Glutamatergic neuron (in vitro differentiated cells): ENCODE results near the gene OXCT2. TPM values are rescaled to one million over a fixed set of nuclear protein-coding genes. Genes with fewer than 3 reads are reported as not detected.
A peak's percentile ranks its signal among the peaks of the same experiment; 100 is the strongest.
"Not testable (repeated sequence)": the region's sequence is repeated elsewhere in the genome, so short reads cannot be mapped to it uniquely, and the experiment has no call there.

ENCODE experiments used
- DNase-seq: peaks from one replicate; pipeline ENCODE4 v3.0.0; 2022
- H3K27ac Mint-ChIP-seq: one replicate; pipeline ENCODE4 v1.8.0; 2020; ENCODE audit warnings: mild to moderate bottlenecking, mixed read lengths, inconsistent platforms; ENCODE audit not compliant: unreplicated experiment
- H3K27me3 Mint-ChIP-seq: one replicate; pipeline ENCODE4 v1.8.0; 2020; ENCODE audit warnings: mild to moderate bottlenecking, moderate library complexity, mixed read lengths, inconsistent platforms; ENCODE audit not compliant: unreplicated experiment
- H3K36me3 Mint-ChIP-seq: one replicate; pipeline ENCODE4 v1.8.0; 2020; ENCODE audit warnings: mild to moderate bottlenecking, mixed read lengths, inconsistent platforms; ENCODE audit not compliant: unreplicated experiment
- H3K4me1 Mint-ChIP-seq: one replicate; pipeline ENCODE4 v1.8.0; 2020; ENCODE audit warnings: mild to moderate bottlenecking, low read depth, mixed read lengths, inconsistent platforms; ENCODE audit not compliant: unreplicated experiment
- H3K4me3 Mint-ChIP-seq: one replicate; pipeline ENCODE4 v1.8.0; 2020; ENCODE audit warnings: mild to moderate bottlenecking, mixed read lengths, inconsistent platforms; ENCODE audit not compliant: unreplicated experiment
- H3K9me3 Mint-ChIP-seq: one replicate; pipeline ENCODE4 v1.8.0; 2020; ENCODE audit warnings: mild to moderate bottlenecking, moderate library complexity, mixed read lengths, inconsistent platforms; ENCODE audit not compliant: unreplicated experiment
- CTCF ChIP-seq: fragments of 200-600 bp; sonication (generic); IDR thresholded peaks from one replicate; pipeline ENCODE4 v1.5.0; 2021; ENCODE audit not compliant: partially characterized antibody, unreplicated experiment
- long read RNA-seq: library from polyadenylated mRNA; unstranded; transcript quantifications from one replicate; pipeline ENCODE4 v2.0.0, GENCODE V29; 2020; ENCODE audit not compliant: unreplicated experiment
- total RNA-seq: library from RNA; stranded (reverse); fragmentation: NEBNext Ultra II Directional; extraction: Animal tissue kit (Norgen Biotek cat#: 25700); gene quantifications from one replicate; pipeline ENCODE4 v1.2.1, GENCODE V29; 2021; ENCODE audit not compliant: unreplicated experiment

Gene OXCT2
- total RNA-seq = 0.37 TPM
- long read RNA-seq = 0 reads

- H3K27me3 Mint-ChIP-seq, H3K36me3 Mint-ChIP-seq, H3K9me3 Mint-ChIP-seq, H3K4me1 Mint-ChIP-seq, H3K4me3 Mint-ChIP-seq, H3K27ac Mint-ChIP-seq, DNase-seq: not testable (repeated sequence)
Observed at GRCh38 chr1:39771022-39771532, at the start of gene OXCT2. Gene OXCT2, minus strand, starts transcription at chr1:39771348. Its CDS starts 93 bp downstream, at chr1:39771255.

GRCh38 chr1:39819091-39819812 is 48.1 kb upstream of the OXCT2 start:
- no peak for DNase-seq
- Mint-ChIP-seq H3K4me1 (peaks cover 9% of the 10 kb centered on the region), H3K27me3 (peaks cover 5% of the 10 kb centered on the region), H3K27ac (no peak overlapping the region), H3K4me3 (no peak overlapping the region), H3K9me3 (peaks cover 4% of the 10 kb centered on the region), H3K36me3 (no peaks in the 10 kb centered on the region)
- no peak for TF ChIP-seq CTCF

- H3K4me3 Mint-ChIP-seq = no peak overlapping the region
- peaks cover 4% of the 10 kb centered on the region for H3K9me3 Mint-ChIP-seq
- no peak for TF ChIP-seq CTCF
- H3K36me3 Mint-ChIP-seq = no peaks in the 10 kb centered on the region
- H3K27ac Mint-ChIP-seq = no peak overlapping the region
- H3K27me3 Mint-ChIP-seq = peaks cover 5% of the 10 kb centered on the region
- DNase-seq = no peak
- peaks cover 9% of the 10 kb centered on the region for H3K4me1 Mint-ChIP-seq
Observed at GRCh38 chr1:39818482-39818881, 47.3 kb upstream of the OXCT2 start.

- DNase-seq, H3K4me3 Mint-ChIP-seq, H3K36me3 Mint-ChIP-seq, H3K27ac Mint-ChIP-seq, H3K27me3 Mint-ChIP-seq, H3K9me3 Mint-ChIP-seq: not testable (repeated sequence)
- peaks cover 12% of the 10 kb centered on the region for H3K4me1 Mint-ChIP-seq
- TF ChIP-seq CTCF = peak; percentile 5
Observed at GRCh38 chr1:39817091-39817932, 46.2 kb upstream of the OXCT2 start.

- DNase-seq = peak; percentile 78
- H3K27me3 Mint-ChIP-seq = peaks cover 5% of the 10 kb centered on the region
- peaks cover 4% of the 10 kb centered on the region for H3K9me3 Mint-ChIP-seq
- no peaks in the 10 kb centered on the region for H3K36me3 Mint-ChIP-seq
- peak overlapping the region; percentile 45 for H3K4me3 Mint-ChIP-seq
- H3K27ac Mint-ChIP-seq = peak overlapping the region; percentile 81
- TF ChIP-seq CTCF = peak; percentile 87
- H3K4me1 Mint-ChIP-seq = peaks cover 12% of the 10 kb centered on the region
Observed at GRCh38 chr1:39816415-39817090, 45.4 kb upstream of the OXCT2 start.
